SW480 (cell line): ENCODE data around the gene ANKRD52.
"Not testable (repeated sequence)": the region's sequence is repeated elsewhere in the genome, so short reads cannot be mapped to it uniquely, and the experiment has no call there.

ENCODE experiments used
- DNase-seq: peaks from one replicate; pipeline ENCODE4 v3.0.0-alpha.2; 2016; ENCODE audit warnings: low spot score

The ANKRD52 gene

GRCh38 chr12:56272468-56272867 lies 14.3 kb upstream of the ANKRD52 start:
- DNase-seq = not testable (repeated sequence)

DNA sequence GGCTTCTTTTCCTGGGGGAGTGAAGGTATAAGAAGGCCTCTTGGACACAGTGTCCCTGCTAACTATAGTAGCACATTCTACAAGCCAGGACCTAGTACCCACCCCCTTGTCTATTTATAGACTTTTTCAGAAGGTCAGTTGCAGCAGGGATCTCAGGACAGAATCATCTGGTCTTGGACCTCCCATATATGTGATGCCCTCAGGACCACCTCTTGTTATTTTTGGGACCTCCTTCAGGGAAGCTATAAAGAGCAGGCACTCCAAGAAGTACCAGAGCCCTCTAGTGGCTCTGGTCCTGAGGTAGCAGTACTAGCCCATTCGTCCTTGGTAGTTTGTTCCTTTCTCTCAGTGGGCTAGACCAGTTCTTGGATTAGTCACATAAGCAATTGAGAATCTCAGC lies 12.8 kb upstream of the ANKRD52 start:
- DNase-seq = no peak

DNA sequence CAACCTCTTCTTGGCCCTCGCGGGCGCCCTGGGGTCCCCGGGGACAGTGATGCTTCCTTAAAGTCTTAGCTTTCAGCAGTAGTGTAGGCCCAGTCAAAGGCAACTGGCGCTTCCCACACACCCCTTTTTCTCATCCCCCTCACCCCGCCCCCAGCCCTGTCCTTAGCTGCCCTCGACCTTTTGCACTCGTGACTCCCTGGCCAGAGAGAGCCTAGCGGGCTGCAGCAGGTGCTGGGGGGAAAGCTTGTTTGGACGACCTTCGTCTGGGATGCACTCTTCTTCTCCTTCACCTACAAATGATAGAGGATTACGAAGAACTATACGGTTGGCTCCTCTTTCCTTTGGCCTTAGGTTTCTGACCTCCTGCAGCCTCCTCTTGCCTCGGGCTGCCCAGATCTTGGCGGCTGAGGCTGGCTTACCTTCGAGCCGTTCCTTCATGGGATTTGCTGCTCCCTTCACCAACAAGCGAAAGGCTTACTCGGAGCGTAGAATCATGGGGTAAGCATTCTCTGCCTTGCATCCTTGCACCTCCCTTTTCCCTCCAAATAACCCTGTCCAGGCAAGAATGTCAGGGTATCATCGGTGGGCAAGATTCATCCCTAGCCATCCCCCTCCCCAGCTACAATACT lies 9.4 kb upstream of the ANKRD52 start:
- no peak for DNase-seq

DNA sequence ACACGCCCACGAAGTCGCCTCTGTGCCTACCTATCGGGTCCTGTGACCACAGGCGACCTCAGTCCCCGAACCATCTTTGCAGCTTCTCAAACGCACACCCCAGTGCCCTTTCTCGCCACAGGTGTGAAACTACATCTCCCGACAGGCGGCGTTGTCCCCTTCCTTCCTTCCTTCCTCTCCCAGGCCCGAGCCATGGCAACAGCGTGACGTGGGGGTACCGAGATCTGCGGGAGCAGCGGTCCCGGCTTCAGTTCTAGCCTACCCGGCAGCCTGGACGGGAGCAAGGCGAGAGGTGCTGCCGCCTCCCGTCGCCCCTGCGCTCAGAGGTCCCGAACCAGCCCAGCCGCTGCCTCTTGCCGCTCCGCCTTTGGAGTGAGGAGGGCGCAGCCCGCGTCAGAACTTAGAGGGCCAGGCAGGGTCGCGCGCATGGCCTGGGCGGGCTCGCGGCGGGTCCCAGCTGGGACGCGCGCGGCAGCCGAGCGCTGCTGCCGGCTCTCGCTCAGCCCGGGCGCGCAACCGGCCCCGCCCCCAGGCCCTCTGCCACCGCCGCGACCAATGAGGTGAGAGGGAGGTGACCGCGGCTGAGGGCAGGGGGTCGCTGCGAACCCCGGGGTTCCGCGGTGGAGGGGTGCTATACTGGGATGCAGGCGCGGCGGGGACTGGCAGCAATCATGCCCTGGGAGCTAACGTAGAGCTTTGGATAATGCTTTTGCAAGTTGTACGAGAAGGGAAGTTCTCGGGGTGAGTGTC lies 8.7 kb upstream of the ANKRD52 start, which contains the start of gene COQ10A:
TSS of gene COQ10A (plus strand) at position 250 of the 750 bp plus-strand sequence. CDS start at position 427, 177 bp downstream.
- DNase-seq = peak; percentile 91

DNA sequence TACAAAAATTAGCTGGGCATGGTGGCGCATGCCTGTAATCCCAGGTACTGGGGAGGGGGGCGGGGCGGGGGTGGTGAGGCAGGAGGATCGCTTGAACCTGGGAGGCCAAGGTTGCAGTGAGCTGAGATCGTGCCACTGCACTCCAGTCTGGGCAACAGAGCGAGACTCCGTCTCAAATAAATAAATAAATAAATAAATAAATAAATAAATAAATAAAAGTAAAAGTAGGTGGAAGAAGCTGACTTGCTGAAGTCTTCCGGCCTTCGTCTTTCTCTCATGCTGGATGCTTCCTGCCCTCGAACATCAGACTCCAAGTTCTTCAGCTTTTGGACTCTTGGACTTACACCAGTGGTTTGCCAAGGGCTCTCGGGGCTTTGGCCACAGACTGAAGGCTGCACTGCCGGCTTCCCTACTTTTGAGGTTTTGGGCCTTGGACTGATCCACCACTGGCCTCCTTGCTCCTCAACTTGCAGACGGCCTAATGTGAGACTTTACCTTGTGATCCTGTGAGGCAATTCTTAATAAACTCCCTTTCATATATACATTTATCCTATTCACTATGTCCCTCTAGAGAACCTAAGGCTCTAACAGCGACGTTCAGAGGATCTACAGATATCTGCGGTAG lies 8.0 kb upstream of the ANKRD52 start:
- DNase-seq = not testable (repeated sequence)

- not testable (repeated sequence) for DNase-seq
Observed at GRCh38 chr12:56262955-56263354, 4.8 kb upstream of the ANKRD52 start.

- peak; percentile 87 for DNase-seq
Observed at GRCh38 chr12:56261503-56262232, 3.5 kb upstream of the ANKRD52 start.

GRCh38 chr12:56260921-56261320 lies 2.7 kb upstream of the ANKRD52 start:
- no peak for DNase-seq

DNA sequence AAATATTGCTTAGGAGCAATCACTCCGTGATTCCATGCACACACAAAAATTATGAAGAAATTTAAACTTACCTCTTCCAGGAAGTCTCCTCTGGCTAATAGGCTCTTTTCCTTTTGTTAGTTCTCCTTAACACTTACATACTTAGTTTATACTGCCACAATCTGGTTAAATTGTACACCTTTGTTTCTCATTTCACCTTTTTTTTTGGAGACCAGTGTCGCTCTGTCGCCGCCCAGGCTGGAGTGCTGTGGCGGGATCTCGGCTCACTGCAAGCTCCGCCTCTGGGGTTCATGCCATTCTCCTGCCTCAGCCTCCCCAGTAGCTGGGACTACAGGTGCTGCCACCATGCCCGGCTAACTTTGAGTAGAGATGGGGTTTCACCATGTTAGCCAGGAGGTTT lies 2.2 kb upstream of the ANKRD52 start:
- DNase-seq = no peak

GRCh38 chr12:56258820-56259183 lies 618 bp upstream of the ANKRD52 start:
- DNase-seq = no peak

DNA sequence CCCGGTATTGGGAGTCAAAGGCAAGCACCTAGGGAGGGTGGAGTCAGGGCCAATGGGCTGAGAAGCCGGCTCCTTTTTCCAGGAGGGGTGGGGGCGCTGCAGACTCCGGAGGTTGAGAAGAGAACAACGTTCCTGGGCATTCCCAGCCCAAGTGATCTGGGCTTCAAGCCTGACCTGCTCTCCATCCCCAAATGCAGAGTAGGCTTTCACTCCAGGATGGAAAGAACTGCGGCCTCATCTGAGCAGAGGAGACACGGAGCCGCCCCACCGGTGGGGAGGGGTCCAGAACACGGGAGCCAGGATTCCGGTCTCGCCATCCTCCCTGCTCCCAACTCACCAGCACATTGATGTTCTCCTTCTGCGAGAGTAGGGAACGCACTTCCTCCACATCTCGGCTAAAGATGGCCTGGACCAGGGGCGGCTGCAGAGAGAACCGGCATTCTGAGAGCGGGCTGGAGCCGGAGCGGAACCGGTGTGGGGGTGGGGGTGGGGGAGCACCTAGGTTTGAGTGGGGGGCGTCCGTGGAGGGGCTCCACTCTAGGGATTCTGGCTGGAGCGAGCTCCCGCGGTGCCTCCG lies 605 bp downstream of the ANKRD52 start:
- no peak for DNase-seq

DNA sequence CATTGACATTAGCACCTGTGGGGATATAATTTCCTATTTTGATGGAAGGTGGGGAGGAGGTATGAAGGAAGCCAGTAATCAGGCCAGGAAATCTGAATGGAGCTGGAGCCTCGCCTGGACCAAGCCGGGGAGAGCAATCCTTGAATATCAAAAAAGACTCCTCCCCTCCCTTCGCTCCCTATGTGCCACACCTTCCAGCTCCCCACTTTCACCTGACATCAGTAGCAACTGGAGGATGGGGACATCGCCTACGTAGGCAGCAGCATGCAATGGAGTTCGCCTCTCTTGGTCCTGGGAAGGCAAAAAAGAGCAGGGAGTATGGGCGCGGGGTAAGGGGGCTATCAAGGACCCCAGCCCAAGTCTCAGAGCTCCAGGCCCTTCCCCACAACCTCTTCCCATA lies 1.1 kb downstream of the ANKRD52 start:
- DNase-seq = no peak

DNA sequence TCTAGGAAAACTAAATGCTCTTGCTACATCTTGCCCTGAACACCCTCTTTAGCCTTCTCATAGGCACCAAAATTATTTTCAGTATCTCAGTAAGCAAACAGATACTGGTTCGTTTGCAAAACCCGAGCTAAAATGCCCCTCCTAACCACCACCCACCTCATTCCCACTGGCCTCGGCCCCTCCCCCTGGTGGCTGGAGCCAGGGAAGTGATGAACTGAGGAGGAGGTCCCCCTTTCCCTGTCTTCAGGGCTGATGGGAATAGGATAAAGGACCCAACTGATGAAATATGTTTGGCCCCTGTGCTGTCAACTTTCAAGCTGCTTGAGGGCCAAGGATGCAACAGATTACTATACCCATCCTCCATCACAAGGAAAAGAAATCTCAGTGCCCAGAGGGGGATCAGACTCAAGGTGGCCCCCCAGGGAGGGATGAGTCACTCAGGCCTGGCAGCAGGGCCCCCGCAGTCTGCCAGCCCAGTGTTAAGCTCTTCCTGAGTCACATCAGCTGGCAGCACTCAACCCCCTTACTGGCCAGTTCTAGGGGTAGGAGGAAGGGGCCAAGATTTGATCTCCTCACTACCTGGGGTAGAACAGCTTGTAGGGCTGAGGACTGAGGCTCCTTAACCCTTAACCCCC lies 1.7 kb downstream of the ANKRD52 start:
- DNase-seq = no peak

DNA sequence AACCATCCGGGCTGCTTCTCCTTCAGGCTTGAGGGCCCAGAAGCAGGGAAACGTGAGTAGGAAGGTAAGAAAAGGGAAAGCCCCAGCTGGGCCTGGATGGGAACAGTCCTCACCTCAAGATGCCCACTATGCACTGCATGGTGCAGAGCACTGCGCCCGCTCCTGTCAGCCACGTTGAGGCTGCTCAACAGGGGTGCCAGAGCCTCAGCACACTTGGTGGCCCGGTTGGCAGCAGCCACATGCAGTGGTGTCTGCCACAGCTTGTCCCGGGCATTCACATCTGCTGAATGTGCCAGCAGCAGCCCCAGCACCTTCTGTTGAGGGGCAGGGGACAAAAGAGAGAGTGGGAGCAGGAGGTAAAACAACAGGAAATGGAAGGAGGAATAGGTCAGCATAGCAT lies 2.5 kb downstream of the ANKRD52 start:
- no peak for DNase-seq

GRCh38 chr12:56253091-56253490 lies 5.1 kb downstream of the ANKRD52 start:
- no peak for DNase-seq

GRCh38 chr12:56252649-56253048 lies 5.5 kb downstream of the ANKRD52 start:
- DNase-seq = no peak

- no peak for DNase-seq
Observed at GRCh38 chr12:56248711-56249110, 9.5 kb downstream of the ANKRD52 start.

DNA sequence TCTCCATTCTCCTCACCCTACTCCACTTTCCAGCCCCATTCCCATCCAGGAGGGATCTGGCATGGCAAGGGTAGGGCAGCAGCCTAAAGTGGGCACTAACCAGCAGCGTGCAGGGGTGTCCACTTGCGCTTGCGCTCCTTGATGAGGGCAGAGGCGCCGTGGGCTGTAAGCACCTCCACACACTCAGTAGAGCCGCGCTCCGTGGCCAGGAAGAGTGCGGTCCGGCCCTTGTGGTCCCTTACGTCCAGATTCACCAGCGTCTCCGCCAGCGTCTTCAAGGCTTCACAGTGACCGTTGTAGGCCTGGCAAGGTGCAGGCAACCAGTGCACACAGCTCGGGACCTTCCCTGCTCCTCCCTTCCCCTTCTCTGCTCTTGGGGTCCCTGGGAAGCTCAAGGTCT lies 10.3 kb downstream of the ANKRD52 start:
- no peak for DNase-seq

GRCh38 chr12:56244494-56244893 lies 13.7 kb downstream of the ANKRD52 start:
- no peak for DNase-seq

GRCh38 chr12:56243731-56244181 lies 14.4 kb downstream of the ANKRD52 start:
- no peak for DNase-seq

DNA sequence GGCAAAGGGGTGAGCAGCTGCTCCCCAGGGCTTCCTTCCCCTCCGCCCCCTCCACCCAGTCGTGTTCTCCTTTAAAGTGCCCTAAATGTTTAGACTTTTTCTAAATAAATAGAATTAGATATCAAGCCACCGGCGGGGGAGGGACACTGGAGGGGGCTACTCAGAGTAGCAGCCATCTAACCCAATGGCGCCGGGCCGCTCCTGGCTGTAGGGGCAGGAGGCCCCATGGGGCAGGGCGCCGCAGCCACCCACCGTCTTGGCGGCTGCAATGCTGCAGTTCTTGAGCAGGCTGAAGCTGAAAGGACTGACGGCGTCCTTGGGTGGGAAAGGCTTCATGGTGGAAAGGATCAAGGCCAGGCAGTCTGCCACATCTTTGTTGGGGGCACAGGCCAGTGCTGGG lies 15.2 kb downstream of the ANKRD52 start:
- DNase-seq = no peak
